Endodermal cell (in vitro differentiated cells): ENCODE measurements around the gene PDF. TPM values are rescaled to one million over a fixed set of nuclear protein-coding genes. Genes with fewer than 3 reads are reported as not detected.
"Not testable (repeated sequence)": the region's sequence is repeated elsewhere in the genome, so short reads cannot be mapped to it uniquely, and the experiment has no call there.

ENCODE experiments used
- DNase-seq: peaks from one replicate; pipeline ENCODE4 v3.0.0-alpha.2; 2017
- H3K27ac ChIP-seq: 2 replicates; pipeline ENCODE4 v1.5.1; 2013; ENCODE audit warnings: mild to moderate bottlenecking, low read depth, low read length, moderate library complexity
- H3K27me3 ChIP-seq: 2 replicates; pipeline ENCODE4 v1.6.1; 2013; ENCODE audit warnings: mild to moderate bottlenecking, low read length, moderate library complexity; ENCODE audit not compliant: insufficient read depth, control insufficient read depth, poor library complexity, severe bottlenecking
- H3K36me3 ChIP-seq: 2 replicates; pipeline ENCODE4 v1.7.0; 2013; ENCODE audit warnings: mild to moderate bottlenecking, low read length, moderate library complexity; ENCODE audit not compliant: control insufficient read depth, insufficient read depth
- H3K4me1 ChIP-seq: one replicate; pipeline ENCODE4 v1.7.0; 2013; ENCODE audit warnings: low read length; ENCODE audit not compliant: control insufficient read depth, insufficient read depth
- H3K4me3 ChIP-seq: 2 replicates; pipeline ENCODE4 v1.5.1; 2013; ENCODE audit warnings: mild to moderate bottlenecking, low read length, moderate library complexity
- H3K9ac ChIP-seq: 2 replicates; pipeline ENCODE4 v1.6.1; 2013; ENCODE audit warnings: mild to moderate bottlenecking, low read length, moderate library complexity; ENCODE audit not compliant: poor library complexity, severe bottlenecking; ENCODE audit errors: extremely low read depth
- H3K9me3 ChIP-seq: 2 replicates; pipeline ENCODE4 v1.6.1; 2013; ENCODE audit warnings: mild to moderate bottlenecking, low read length, moderate library complexity; ENCODE audit not compliant: control insufficient read depth
- H3K27ac Mint-ChIP-seq: 2 replicates; pipeline ENCODE4 v1.8.0; 2020; ENCODE audit warnings: mixed read lengths
- H3K27me3 Mint-ChIP-seq: 2 replicates; pipeline ENCODE4 v1.8.0; 2021; ENCODE audit warnings: mild to moderate bottlenecking, mixed read lengths; ENCODE audit not compliant: insufficient read depth
- H3K36me3 Mint-ChIP-seq: 2 replicates; pipeline ENCODE4 v1.8.0; 2020; ENCODE audit warnings: low read depth, mixed read lengths
- H3K4me1 Mint-ChIP-seq: 2 replicates; pipeline ENCODE4 v1.8.0; 2020; ENCODE audit warnings: mixed read lengths
- H3K4me3 Mint-ChIP-seq: 2 replicates; pipeline ENCODE4 v1.8.0; 2020; ENCODE audit warnings: mild to moderate bottlenecking, moderate library complexity, mixed read lengths
- H3K9me3 Mint-ChIP-seq: 2 replicates; pipeline ENCODE4 v1.8.0; 2020; ENCODE audit warnings: mild to moderate bottlenecking, mixed read lengths
- CTCF ChIP-seq: fragments of 200-600 bp; sonication (generic); conservative IDR thresholded peaks from 2 replicates; pipeline ENCODE4 v1.5.0; 2021; ENCODE audit warnings: antibody characterized with exemption, mild to moderate bottlenecking
- WGBS, 2 experiments: methylation state at CpG; one replicate each; pipeline versions ENCODE4 v1.1.5 to v1.1.7; 2013; ENCODE audit warnings: missing lambda C conversion rate in 2 of 2, mixed read lengths in 1 of 2; ENCODE audit not compliant: insufficient coverage in 1 of 2, insufficient read length in 1 of 2; 5-methylcytosine and 5-hydroxymethylcytosine counted together
- total RNA-seq, 2 donors: library from RNA; stranded (reverse); fragmentation: NEBNext Ultra II Directional in 1 of 2; extraction: Animal tissue kit (Norgen Biotek cat#: 25700) in 1 of 2; gene quantifications; 2 replicates in 1 of 2; 3 replicates in 1 of 2; pipeline ENCODE4 v1.2.1, GENCODE V29; 2021

PDF gene
- total RNA-seq, 2 donors from 2014 or later = 12.2 to 19.8 TPM

- Histone ChIP-seq H3K4me1 (peaks cover 8% of the 10 kb centered on the region), H3K27ac (no peak overlapping the region), H3K27me3 (no peaks in the 10 kb centered on the region), H3K9me3 (no peaks in the 10 kb centered on the region), H3K9ac (no peak overlapping the region), H3K36me3 (no peaks in the 10 kb centered on the region), H3K4me3 (no peak overlapping the region)
- H3K36me3 Mint-ChIP-seq = peaks cover 28% of the 10 kb centered on the region
- H3K4me3 Mint-ChIP-seq = no peak overlapping the region
- WGBS, 2 experiments = 97 to 100% methylated on average over 2 to 4 of the region's 4 CpGs
- no peak overlapping the region for H3K27ac Mint-ChIP-seq
- DNase-seq = no peak
- TF ChIP-seq CTCF = no peak
- H3K9me3 Mint-ChIP-seq = no peaks in the 10 kb centered on the region
- no peaks in the 10 kb centered on the region for H3K27me3 Mint-ChIP-seq
- peaks cover 8% of the 10 kb centered on the region for H3K4me1 Mint-ChIP-seq
These were observed 32.1 kb downstream of the PDF start for GRCh38 chr16:69298261-69298660.

- not testable (repeated sequence) for H3K9me3 Mint-ChIP-seq, H3K4me1 ChIP-seq, H3K9me3 ChIP-seq, H3K4me1 Mint-ChIP-seq, DNase-seq, H3K27ac ChIP-seq, H3K36me3 ChIP-seq, H3K9ac ChIP-seq, H3K27me3 ChIP-seq, H3K27me3 Mint-ChIP-seq, H3K4me3 Mint-ChIP-seq, H3K4me3 ChIP-seq, H3K27ac Mint-ChIP-seq
- peaks cover 28% of the 10 kb centered on the region for H3K36me3 Mint-ChIP-seq
- WGBS, 2 experiments = 90 to 95% methylated on average over 5 to 7 of the region's 7 CpGs
These were observed 33.6 kb downstream of the PDF start for GRCh38 chr16:69296771-69297170.

GRCh38 chr16:69294051-69294450, 36.3 kb downstream of the PDF start:
- Histone ChIP-seq H3K4me3 (no peak overlapping the region), H3K27ac (no peak overlapping the region), H3K9me3 (no peaks in the 10 kb centered on the region), H3K27me3 (no peaks in the 10 kb centered on the region), H3K36me3 (no peaks in the 10 kb centered on the region), H3K9ac (no peak overlapping the region), H3K4me1 (no peaks in the 10 kb centered on the region)
- DNase-seq = no peak
- Mint-ChIP-seq H3K4me1 (no peaks in the 10 kb centered on the region), H3K27ac (no peak overlapping the region), H3K4me3 (no peak overlapping the region), H3K27me3 (no peaks in the 10 kb centered on the region), H3K36me3 (peaks cover 13% of the 10 kb centered on the region), H3K9me3 (no peaks in the 10 kb centered on the region)
- 80 to 100% methylated on average over 1 of the region's 1 CpG for WGBS, 2 experiments
- TF ChIP-seq CTCF = no peak

- H3K9me3 ChIP-seq = no peaks in the 10 kb centered on the region
- no peaks in the 10 kb centered on the region for H3K4me1 ChIP-seq
- Mint-ChIP-seq H3K27me3 (no peaks in the 10 kb centered on the region), H3K9me3 (no peaks in the 10 kb centered on the region), H3K4me1 (no peaks in the 10 kb centered on the region), H3K27ac (peak overlapping the region; percentile 1), H3K36me3 (peaks cover 12% of the 10 kb centered on the region), H3K4me3 (no peak overlapping the region)
- H3K27me3 ChIP-seq = no peaks in the 10 kb centered on the region
- no peak overlapping the region for H3K4me3 ChIP-seq
- no peaks in the 10 kb centered on the region for H3K36me3 ChIP-seq
- no peak overlapping the region for H3K27ac ChIP-seq
- no peak for DNase-seq
- no peak for TF ChIP-seq CTCF
- no peak overlapping the region for H3K9ac ChIP-seq
- WGBS, 2 experiments = 91 to 95% methylated on average over 3 of the region's 3 CpGs
These were observed 37.0 kb downstream of the PDF start for GRCh38 chr16:69293401-69293800.

- not testable (repeated sequence) for H3K4me1 ChIP-seq, H3K4me1 Mint-ChIP-seq, H3K27ac Mint-ChIP-seq, H3K36me3 ChIP-seq, H3K27me3 Mint-ChIP-seq, H3K9me3 ChIP-seq, H3K36me3 Mint-ChIP-seq, H3K9ac ChIP-seq, H3K4me3 ChIP-seq, H3K4me3 Mint-ChIP-seq, H3K9me3 Mint-ChIP-seq, H3K27ac ChIP-seq, DNase-seq, H3K27me3 ChIP-seq
- WGBS, 2 experiments = 95 to 96% methylated on average over 4 to 9 of the region's 9 CpGs
These were observed 38.7 kb downstream of the PDF start for GRCh38 chr16:69291657-69292056.
